ENCODE results near the gene TTC9C. TPM values are rescaled to one million over a fixed set of nuclear protein-coding genes. Genes with fewer than 3 reads are reported as not detected.

Gene TTC9C
- total RNA-seq, 4 donors from 2014 or later = 6.7 to 27.0 (median 17.0) TPM

- peak; percentile 15 for TF ChIP-seq POLR2A (IDR thresholded peaks at IDR 0.05)
- peak in 2 of 3 donors; percentile 31 to 40 for TF ChIP-seq POLR2AphosphoS5 (IDR thresholded peaks at IDR 0.05)
- TF ChIP-seq EP300 (IDR thresholded peaks at IDR 0.05; ENCODE audit: low read depth) = no peak
- DNase-seq = no peak
- 0% methylated on average over 2 to 7 of the region's 7 CpGs for WGBS, 2 donors (ENCODE audit: low coverage in 1 of 2)
Observed at GRCh38 chr11:62725646-62726045, 2.6 kb upstream of the TTC9C start.

GRCh38 chr11:62726156-62726914, 2.0 kb upstream of the TTC9C start:
- Histone ChIP-seq H3K4me3 (peak overlapping the region; percentile 73 to 96 (median 90)), H3K27me3 (no peaks in the 10 kb centered on the region), H3K9me3 (no peaks in the 10 kb centered on the region), H3K27ac (peak overlapping the region; percentile 97 to 99 (median 98)), H3K36me3 (peaks cover 0 to 25% (median 13%) of the 10 kb centered on the region in 4 donors), H3K4me1 (peaks cover 27 to 57% (median 37%) of the 10 kb centered on the region in 4 donors)
- no peak for DNase-seq
- intact Hi-C loops (cut with DNase I; ENCODE audit: low total_unique reads) (no loop called here), in situ Hi-C loops (cut with MboI; ENCODE audit: low pct_ligation_motif_present in 1 of 4, low pct_unique_long_range_greater_than_20kb in 1 of 4, low sequenced_read_pairs in 3 of 4) (no loop called here)
- 0 to 1% methylated on average over 8 to 50 of the region's 51 CpGs for WGBS, 2 donors (ENCODE audit: low coverage in 1 of 2)
- TF ChIP-seq POLR2AphosphoS5 (IDR thresholded peaks at IDR 0.05) (no peak), POLR2A (IDR thresholded peaks at IDR 0.05) (no peak), EP300 (IDR thresholded peaks at IDR 0.05; ENCODE audit: low read depth) (no peak), CTCF (IDR thresholded peaks at IDR 0.05) (no peak)

More at GRCh38 chr11:62725646-62726045, 2.6 kb upstream of the TTC9C start:
- Histone ChIP-seq H3K4me3 (peak overlapping the region; percentile 73 to 96 (median 90)), H3K9me3 (no peaks in the 10 kb centered on the region), H3K27ac (peak overlapping the region; percentile 97 to 99 (median 98)), H3K4me1 (peaks cover 21 to 50% (median 31%) of the 10 kb centered on the region in 4 donors), H3K36me3 (peaks cover 0 to 31% (median 16%) of the 10 kb centered on the region in 4 donors), H3K27me3 (no peaks in the 10 kb centered on the region)
- in situ Hi-C loops (cut with MboI; ENCODE audit: low pct_ligation_motif_present in 1 of 4, low pct_unique_long_range_greater_than_20kb in 1 of 4, low sequenced_read_pairs in 3 of 4) (no loop called here), intact Hi-C loops (cut with DNase I; ENCODE audit: low total_unique reads) (no loop called here)

- H3K36me3 ChIP-seq = peaks cover 0 to 20% (median 9%) of the 10 kb centered on the region in 4 donors
- intact Hi-C loops (cut with DNase I; ENCODE audit: low total_unique reads) = no loop called here
- peak overlapping the region; percentile 97 to 99 (median 98) for H3K27ac ChIP-seq
- DNase-seq = no peak
- peak overlapping the region; percentile 73 to 96 (median 90) for H3K4me3 ChIP-seq
- WGBS, 2 donors (ENCODE audit: low coverage in 1 of 2) = 0% methylated on average over 26 of the region's 37 CpGs; no CpG with 5 or more reads in 1 of the 2 donors
- no peaks in the 10 kb centered on the region for H3K27me3 ChIP-seq
- peaks cover 27 to 61% (median 39%) of the 10 kb centered on the region in 4 donors for H3K4me1 ChIP-seq
- in situ Hi-C loops (cut with MboI; ENCODE audit: low pct_ligation_motif_present in 1 of 4, low pct_unique_long_range_greater_than_20kb in 1 of 4, low sequenced_read_pairs in 3 of 4) = no loop called here
- TF ChIP-seq POLR2AphosphoS5 (IDR thresholded peaks at IDR 0.05) (no peak), EP300 (IDR thresholded peaks at IDR 0.05; ENCODE audit: low read depth) (no peak), CTCF (IDR thresholded peaks at IDR 0.05) (no peak), POLR2A (IDR thresholded peaks at IDR 0.05) (no peak)
- no peaks in the 10 kb centered on the region for H3K9me3 ChIP-seq
Observed at GRCh38 chr11:62726915-62727164, 1.4 kb upstream of the TTC9C start.

- peak; percentile 99 for DNase-seq
- in situ Hi-C loops (cut with MboI; ENCODE audit: low pct_ligation_motif_present in 1 of 4, low pct_unique_long_range_greater_than_20kb in 1 of 4, low sequenced_read_pairs in 3 of 4) (no loop called here), intact Hi-C loops (cut with DNase I; ENCODE audit: low total_unique reads) (no loop called here)
- TF ChIP-seq EP300 (IDR thresholded peaks at IDR 0.05; ENCODE audit: low read depth) = no peak
- peak; percentile 96 to 98 (median 97) for TF ChIP-seq POLR2AphosphoS5 (IDR thresholded peaks at IDR 0.05)
- peak; percentile 95 for TF ChIP-seq POLR2A (IDR thresholded peaks at IDR 0.05)
- TF ChIP-seq CTCF (IDR thresholded peaks at IDR 0.05) = no peak
- 0% methylated on average over 2 to 49 of the region's 72 CpGs for WGBS, 2 donors (ENCODE audit: low coverage in 1 of 2)
- Histone ChIP-seq H3K4me3 (peak within 1 kb of the TSS; percentile 73 to 96 (median 90)), H3K9me3 (no peaks in the 10 kb centered on the region), H3K4me1 (peaks cover 27 to 61% (median 39%) of the 10 kb centered on the region in 4 donors), H3K36me3 (peaks cover 0 to 15% (median 7%) of the 10 kb centered on the region in 4 donors), H3K27ac (peak within 1 kb of the TSS; percentile 97 to 99 (median 98)), H3K27me3 (no peaks in the 10 kb centered on the region)
Observed at GRCh38 chr11:62727165-62727871, 968 bp upstream of the TTC9C start, which contains the start of gene HNRNPUL2. Gene HNRNPUL2 (minus strand): TSS chr11:62727457. CDS start chr11:62727156, 301 bp downstream.

All from transverse colon (tissue), 4 donors.